NB4 (cell line): Measurements from ENCODE around the gene TARBP1.

Experiments
- DNase-seq: peaks from one replicate; pipeline ENCODE4 v3.0.0; 2010; ENCODE audit warnings: low read depth
- H3K4me3 ChIP-seq: one replicate; pipeline ENCODE4 v1.5.1; 2011; ENCODE audit warnings: mild to moderate bottlenecking, low read depth, low read length, moderate library complexity
- CTCF ChIP-seq: IDR thresholded peaks from one replicate; pipeline ENCODE4 v1.5.1; 2012; ENCODE audit warnings: low read depth, low read length
- MYC ChIP-seq: IDR thresholded peaks from 2 replicates; pipeline ENCODE4 v1.6.1; 2011; ENCODE audit warnings: low read depth, low read length
- POLR2A ChIP-seq: IDR thresholded peaks from 2 replicates; pipeline ENCODE4 v1.6.1; 2011; ENCODE audit warnings: mild to moderate bottlenecking; ENCODE audit not compliant: insufficient read length; ENCODE audit errors: extremely low read depth
- TF ChIP-seq, protein P1 (sequence below): IDR thresholded peaks from 2 replicates; pipeline ENCODE4 v1.6.1; 2011; ENCODE audit warnings: low read depth, low read length

Gene TARBP1

GRCh38 chr1:234413485-234413884, 65.5 kb downstream of the TARBP1 start:
- TF ChIP-seq, protein P1, sequence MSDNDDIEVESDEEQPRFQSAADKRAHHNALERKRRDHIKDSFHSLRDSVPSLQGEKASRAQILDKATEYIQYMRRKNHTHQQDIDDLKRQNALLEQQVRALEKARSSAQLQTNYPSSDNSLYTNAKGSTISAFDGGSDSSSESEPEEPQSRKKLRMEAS, result no peak
- TF ChIP-seq CTCF (no peak), MYC (no peak), POLR2A (no peak)
- DNase-seq, result no peak
- no peak overlapping the region for H3K4me3 ChIP-seq

DNA sequence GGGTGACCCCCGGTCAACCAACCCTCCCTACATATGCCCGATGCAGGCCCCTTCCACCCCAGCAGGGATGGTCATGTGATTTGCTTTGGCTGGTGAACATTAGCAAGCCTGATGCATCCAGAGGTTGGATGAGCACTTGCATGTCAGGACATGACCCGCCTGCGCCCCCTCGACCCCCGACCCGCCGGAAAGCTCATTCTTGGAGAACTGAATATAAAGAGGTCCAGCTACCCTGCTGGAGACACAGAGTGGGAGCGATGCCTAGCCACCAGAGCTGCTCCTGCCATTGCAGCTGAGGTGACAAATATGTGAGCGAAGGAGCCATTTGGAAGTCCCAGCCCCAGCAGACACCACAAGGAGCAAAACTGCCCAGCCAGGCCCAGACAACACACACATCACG, 66.1 kb downstream of the TARBP1 start:
- H3K4me3 ChIP-seq, result no peak overlapping the region
- no peak for DNase-seq
- TF ChIP-seq, protein P1, result no peak
- TF ChIP-seq MYC (no peak), POLR2A (no peak), CTCF (no peak)

DNA sequence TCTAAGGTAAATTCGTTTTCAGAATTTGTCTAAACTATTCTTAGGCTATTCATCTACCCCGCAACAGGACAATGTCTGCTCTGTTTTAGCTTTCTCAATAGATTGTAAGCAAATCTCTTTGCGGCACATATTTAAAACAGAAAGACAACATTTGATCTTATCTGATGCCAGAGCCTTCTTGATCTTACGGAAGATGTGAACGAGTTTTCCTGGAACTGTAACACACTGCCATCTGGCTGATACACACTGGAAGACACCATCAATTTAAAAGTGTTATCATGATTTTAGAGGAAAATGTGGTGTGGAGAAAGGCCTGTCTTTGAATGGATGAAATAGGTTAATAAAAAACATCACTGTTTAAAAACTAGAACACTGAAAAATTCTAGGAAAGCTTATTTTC, 69.7 kb downstream of the TARBP1 start:
- no peak for DNase-seq
- no peak overlapping the region for H3K4me3 ChIP-seq
- TF ChIP-seq, protein P1, result no peak
- TF ChIP-seq CTCF (no peak), MYC (no peak), POLR2A (no peak)

DNA sequence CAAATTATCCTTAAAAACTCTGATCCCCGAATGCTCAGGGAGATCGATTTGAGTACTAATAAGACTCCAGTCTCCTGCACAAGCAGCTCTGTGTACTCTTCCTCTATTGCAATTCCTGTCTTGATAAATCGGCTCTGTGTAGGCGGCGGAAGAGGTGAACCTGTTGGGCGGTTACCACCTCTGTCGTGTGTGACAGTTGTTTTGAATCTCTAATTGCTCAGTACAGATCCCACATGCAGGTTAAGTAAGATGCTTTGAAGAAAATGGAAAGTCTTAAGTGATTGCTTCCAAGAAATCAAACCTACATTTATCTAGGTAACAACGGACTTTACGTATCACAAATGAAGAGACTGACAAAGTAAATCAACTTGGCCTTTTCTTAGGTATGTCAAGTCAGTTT, 70.2 kb downstream of the TARBP1 start:
- DNase-seq, result no peak
- TF ChIP-seq MYC (no peak), CTCF (no peak), POLR2A (no peak)
- TF ChIP-seq, protein P1, result no peak
- H3K4me3 ChIP-seq, result no peak overlapping the region

GRCh38 chr1:234406871-234407270, 72.1 kb downstream of the TARBP1 start:
- DNase-seq, result no peak
- no peak overlapping the region for H3K4me3 ChIP-seq
- TF ChIP-seq, protein P1, result no peak
- TF ChIP-seq CTCF (no peak), POLR2A (no peak), MYC (no peak)

GRCh38 chr1:234405676-234406075, 73.3 kb downstream of the TARBP1 start:
- TF ChIP-seq CTCF, result no peak
- no peak for TF ChIP-seq MYC
- TF ChIP-seq POLR2A, result no peak
- TF ChIP-seq, protein P1, result no peak
- no peak for DNase-seq
- no peak overlapping the region for H3K4me3 ChIP-seq
